Stimulated activated effector memory CD8-positive, alpha-beta T cell treated with anti-CD3 and anti-CD28 coated beads, Interleukin-12 subunit alpha, Interleukin-12 subunit beta, amount 100 ng/mL, for 72 hours (primary cell): Measurements from ENCODE around the gene SLC45A2.

ENCODE experiments used
- ATAC-seq: fragments of 150-1000 bp; cut with Tn5 transposase; 2 replicates; pipeline ENCODE4 v1.10.0; 2021
- DNase-seq, 2 donors: peaks; one replicate each; pipeline ENCODE4 v3.0.0; 2021 to 2022; ENCODE audit warnings: low spot score in 2 of 2
- H3K27ac Mint-ChIP-seq: one replicate; pipeline ENCODE4 v1.8.0; 2022; ENCODE audit warnings: mild to moderate bottlenecking, mixed read lengths
- H3K36me3 Mint-ChIP-seq: one replicate; pipeline ENCODE4 v1.8.0; 2022; ENCODE audit warnings: mild to moderate bottlenecking, mixed read lengths
- H3K4me1 Mint-ChIP-seq: one replicate; pipeline ENCODE4 v1.8.0; 2022; ENCODE audit warnings: mixed read lengths
- H3K4me3 Mint-ChIP-seq: one replicate; pipeline ENCODE4 v1.8.0; 2022; ENCODE audit warnings: mild to moderate bottlenecking, mixed read lengths
- H3K9me3 Mint-ChIP-seq: one replicate; pipeline ENCODE4 v1.8.0; 2022; ENCODE audit warnings: mixed read lengths

Gene SLC45A2

DNA sequence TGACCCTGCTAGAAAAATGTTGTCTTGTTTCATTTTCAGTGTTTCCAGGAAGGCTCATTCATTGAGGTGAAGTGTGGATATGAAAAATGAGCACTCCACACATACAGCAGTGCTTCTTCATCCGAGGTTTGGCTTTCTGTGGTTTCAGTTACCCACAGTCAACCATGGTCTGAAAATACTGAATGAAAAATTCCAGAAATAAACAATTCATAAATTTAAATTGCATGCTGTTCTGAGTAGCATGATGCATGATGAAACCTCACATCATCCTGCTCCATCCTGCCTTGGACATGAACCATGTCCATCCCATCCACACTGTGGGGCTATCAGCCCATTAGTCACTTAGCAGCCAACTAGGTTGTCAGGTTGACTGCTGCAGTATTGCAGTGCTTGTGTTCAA lies 10.4 kb upstream of the SLC45A2 start:
- H3K4me1 Mint-ChIP-seq: peaks cover 25% of the 10 kb centered on the region
- DNase-seq (peak in 1 of 2 donors; percentile 57), ATAC-seq (peak; percentile 88)
- H3K27ac Mint-ChIP-seq: peak overlapping the region; percentile 78
- no peaks in the 10 kb centered on the region for H3K9me3 Mint-ChIP-seq
- peaks cover 41% of the 10 kb centered on the region for H3K36me3 Mint-ChIP-seq
- H3K4me3 Mint-ChIP-seq: peak overlapping the region; percentile 5

GRCh38 chr5:33992864-33993263 lies 8.4 kb upstream of the SLC45A2 start:
- H3K27ac Mint-ChIP-seq: no peak overlapping the region
- H3K9me3 Mint-ChIP-seq: no peaks in the 10 kb centered on the region
- DNase-seq (no peak), ATAC-seq (no peak)
- no peak overlapping the region for H3K4me3 Mint-ChIP-seq
- peaks cover 53% of the 10 kb centered on the region for H3K36me3 Mint-ChIP-seq
- H3K4me1 Mint-ChIP-seq: peaks cover 25% of the 10 kb centered on the region

DNA sequence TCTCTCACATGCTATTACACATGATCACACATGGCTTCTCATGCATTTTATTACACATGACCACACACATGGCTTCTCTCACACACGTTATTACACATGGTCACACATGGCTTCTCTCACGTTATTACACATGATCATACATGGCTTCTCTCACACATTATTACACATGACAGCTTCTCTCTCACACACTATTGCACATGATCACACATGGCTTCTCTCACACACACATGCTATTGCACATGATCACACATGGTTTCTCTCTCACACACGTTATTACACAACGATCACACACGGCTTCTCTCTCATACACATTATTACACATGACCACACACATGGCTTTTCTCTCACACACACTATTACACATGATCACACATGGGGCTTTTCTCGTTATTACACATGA lies 954 bp upstream of the SLC45A2 start:
- Mint-ChIP-seq H3K27ac (no peak overlapping the region), H3K9me3 (no peaks in the 10 kb centered on the region), H3K36me3 (peaks cover 23% of the 10 kb centered on the region), H3K4me1 (no peaks in the 10 kb centered on the region), H3K4me3 (no peak overlapping the region)
- ATAC-seq (no peak), DNase-seq (no peak)

DNA sequence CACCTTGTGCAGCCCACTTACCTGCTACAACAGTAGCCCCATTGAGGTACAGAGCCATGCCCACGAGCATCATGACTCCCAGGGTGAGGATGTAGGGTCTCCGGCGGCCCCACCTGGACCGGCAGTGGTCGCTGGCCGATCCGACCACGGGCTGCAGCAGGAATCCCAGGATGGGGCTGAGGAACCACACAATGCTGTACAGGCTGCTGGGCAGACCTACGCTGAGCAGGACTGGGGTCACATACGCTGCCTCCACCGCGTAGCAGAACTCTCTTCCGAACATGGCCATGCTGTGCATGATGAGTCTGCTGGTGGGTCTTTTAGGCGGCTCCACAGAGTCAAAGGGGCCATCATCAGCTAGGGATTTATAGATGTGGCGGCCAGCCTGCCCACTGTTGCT lies 315 bp downstream of the SLC45A2 start:
- no peaks in the 10 kb centered on the region for H3K4me1 Mint-ChIP-seq
- ATAC-seq (no peak), DNase-seq (no peak)
- no peaks in the 10 kb centered on the region for H3K9me3 Mint-ChIP-seq
- no peak overlapping the region for H3K4me3 Mint-ChIP-seq
- H3K27ac Mint-ChIP-seq: no peak overlapping the region
- peaks cover 20% of the 10 kb centered on the region for H3K36me3 Mint-ChIP-seq

DNA sequence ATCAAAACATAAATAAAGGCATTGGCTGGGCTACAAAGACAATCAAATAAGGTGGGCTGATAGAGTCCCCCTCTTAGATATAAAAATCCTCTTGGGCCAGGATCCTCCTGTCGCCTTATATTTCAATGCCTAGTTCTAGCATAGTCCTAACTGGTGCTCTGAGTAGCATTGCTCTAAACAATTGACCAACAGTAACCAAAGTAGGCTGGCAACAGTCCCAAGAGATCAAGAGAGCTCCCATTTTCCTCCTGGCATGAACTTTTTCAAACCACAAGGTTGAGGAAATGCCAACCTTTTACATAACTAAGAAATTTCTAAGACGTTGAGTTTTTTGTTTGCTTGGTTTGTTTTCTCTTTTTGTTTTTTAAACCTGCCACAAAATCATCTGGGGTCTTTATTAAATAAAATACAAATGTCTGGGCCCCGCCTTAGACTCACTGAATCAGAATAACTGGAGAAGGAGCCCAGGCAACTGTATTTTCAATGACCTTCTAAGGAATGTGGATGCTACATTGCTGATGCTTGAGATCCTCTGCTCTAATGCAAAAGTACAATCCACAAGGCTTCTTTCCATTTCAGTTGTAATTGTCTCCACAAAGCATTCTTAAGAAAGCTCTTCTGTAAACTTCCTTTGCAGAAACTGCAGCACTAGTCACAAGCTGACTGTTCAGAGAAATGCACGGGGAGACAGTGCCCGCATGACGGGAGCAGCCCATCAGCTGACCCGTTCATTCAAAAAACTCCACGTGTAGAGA lies 2.9 kb downstream of the SLC45A2 start:
- Mint-ChIP-seq H3K27ac (no peak overlapping the region), H3K4me3 (no peak overlapping the region), H3K36me3 (no peaks in the 10 kb centered on the region), H3K9me3 (no peaks in the 10 kb centered on the region), H3K4me1 (no peaks in the 10 kb centered on the region)
- ATAC-seq (no peak), DNase-seq (no peak)

DNA sequence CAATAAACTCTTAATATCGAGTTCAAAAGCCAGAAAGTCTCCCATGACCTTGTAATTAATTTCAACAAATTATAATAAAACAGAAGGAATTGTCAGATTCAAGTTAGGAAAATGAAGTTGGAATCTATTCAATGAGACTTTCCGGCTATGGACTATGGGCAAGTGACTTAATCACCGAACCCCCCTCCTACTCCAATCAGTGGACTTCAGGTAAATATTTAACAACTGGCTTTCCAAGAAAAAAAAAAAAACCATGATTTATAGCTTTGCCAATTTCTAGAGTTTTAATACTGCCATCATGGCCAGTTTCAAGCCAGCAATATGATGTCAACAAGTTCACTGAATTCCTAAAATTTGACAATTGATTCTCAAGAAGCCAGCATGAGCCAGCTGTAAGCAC lies 4.5 kb downstream of the SLC45A2 start:
- Mint-ChIP-seq H3K4me3 (no peak overlapping the region), H3K9me3 (no peaks in the 10 kb centered on the region), H3K4me1 (no peaks in the 10 kb centered on the region), H3K36me3 (no peaks in the 10 kb centered on the region), H3K27ac (no peak overlapping the region)
- no peak for DNase-seq
- no peak for ATAC-seq

GRCh38 chr5:33978306-33978705 lies 6.2 kb downstream of the SLC45A2 start:
- DNase-seq: no peak
- H3K9me3 Mint-ChIP-seq: no peaks in the 10 kb centered on the region
- no peaks in the 10 kb centered on the region for H3K4me1 Mint-ChIP-seq
- H3K4me3 Mint-ChIP-seq: no peak overlapping the region
- no peaks in the 10 kb centered on the region for H3K36me3 Mint-ChIP-seq
- H3K27ac Mint-ChIP-seq: no peak overlapping the region
- no peak for ATAC-seq

- H3K9me3 Mint-ChIP-seq: no peaks in the 10 kb centered on the region
- no peak for ATAC-seq
- no peaks in the 10 kb centered on the region for H3K4me1 Mint-ChIP-seq
- DNase-seq: no peak
- H3K27ac Mint-ChIP-seq: no peak overlapping the region
- H3K4me3 Mint-ChIP-seq: no peak overlapping the region
- H3K36me3 Mint-ChIP-seq: no peaks in the 10 kb centered on the region
These were observed 8.2 kb downstream of the SLC45A2 start for GRCh38 chr5:33976307-33976706.

DNA sequence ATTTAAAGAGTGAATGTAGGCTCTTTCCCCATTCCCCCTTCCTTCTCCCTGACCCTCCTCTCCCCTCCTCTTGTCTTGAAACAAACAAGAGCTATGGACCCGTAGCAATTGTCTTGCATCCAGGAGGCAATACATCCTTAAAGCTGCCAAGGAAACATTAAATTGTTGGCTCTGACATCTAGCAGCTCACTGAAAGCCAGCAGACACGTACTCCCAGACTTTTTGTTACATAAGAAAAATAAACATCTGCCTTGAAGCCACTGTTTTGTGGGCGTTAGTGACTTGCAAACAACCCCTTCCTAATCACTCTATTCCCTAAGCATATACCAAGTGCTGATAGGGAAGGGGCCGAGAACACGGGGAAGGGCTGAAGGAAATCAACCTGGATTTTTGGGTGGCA lies 8.6 kb downstream of the SLC45A2 start:
- DNase-seq (no peak), ATAC-seq (no peak)
- Mint-ChIP-seq H3K4me3 (no peak overlapping the region), H3K4me1 (no peaks in the 10 kb centered on the region), H3K36me3 (no peaks in the 10 kb centered on the region), H3K27ac (no peak overlapping the region), H3K9me3 (no peaks in the 10 kb centered on the region)

GRCh38 chr5:33973271-33973670 lies 11.2 kb downstream of the SLC45A2 start:
- Mint-ChIP-seq H3K4me3 (no peak overlapping the region), H3K9me3 (no peaks in the 10 kb centered on the region), H3K36me3 (no peaks in the 10 kb centered on the region), H3K4me1 (no peaks in the 10 kb centered on the region), H3K27ac (no peak overlapping the region)
- DNase-seq: no peak
- ATAC-seq: peak; percentile 36

DNA sequence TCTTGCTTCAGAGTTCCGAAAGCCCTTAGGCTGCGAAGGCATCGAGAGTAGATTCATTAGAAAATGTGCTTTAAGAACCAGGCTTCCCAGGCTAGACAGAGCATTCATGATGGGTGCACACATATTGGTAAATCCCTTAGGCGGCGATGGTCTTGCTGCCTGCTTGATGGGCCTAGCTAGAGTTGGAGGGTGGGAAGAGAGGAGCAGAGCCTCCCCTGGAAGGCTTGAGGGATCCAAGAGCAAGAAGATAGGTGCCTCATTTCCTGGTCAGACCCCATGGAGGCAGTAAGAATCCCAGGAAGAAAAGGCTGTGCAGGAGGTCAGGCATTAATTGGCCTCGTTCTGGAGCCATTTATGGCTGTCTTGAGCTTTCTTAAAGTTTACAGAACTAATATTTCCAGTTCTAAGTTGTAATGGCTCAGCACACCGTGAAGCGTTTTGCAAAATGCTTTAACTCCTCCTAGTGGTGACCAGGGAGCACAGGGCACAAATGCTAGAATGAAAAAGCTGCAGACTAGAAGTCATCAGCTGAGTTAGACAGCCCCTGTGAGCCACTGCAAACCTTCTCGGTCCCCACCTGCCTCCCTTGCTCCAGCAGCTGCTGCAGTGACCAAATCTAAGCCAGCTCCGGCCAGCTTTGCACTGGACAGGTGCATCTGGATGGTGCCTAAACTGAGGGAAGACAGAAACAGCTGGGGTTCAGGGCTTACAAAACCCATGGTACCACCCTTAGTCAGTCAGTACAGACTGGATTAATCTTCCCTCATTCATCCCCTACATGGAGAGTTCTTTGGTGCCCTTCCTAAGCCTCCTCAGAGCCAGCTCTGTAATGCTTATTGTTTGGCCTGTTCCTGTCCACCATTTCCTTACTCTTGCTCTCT lies 14.7 kb downstream of the SLC45A2 start:
- Mint-ChIP-seq H3K36me3 (no peaks in the 10 kb centered on the region), H3K4me1 (no peaks in the 10 kb centered on the region), H3K9me3 (no peaks in the 10 kb centered on the region), H3K4me3 (no peak overlapping the region), H3K27ac (no peak overlapping the region)
- no peak for DNase-seq
- peak; percentile 53 for ATAC-seq

GRCh38 chr5:33968211-33969005 lies 16.1 kb downstream of the SLC45A2 start:
- no peaks in the 10 kb centered on the region for H3K4me1 Mint-ChIP-seq
- no peak overlapping the region for H3K27ac Mint-ChIP-seq
- no peaks in the 10 kb centered on the region for H3K9me3 Mint-ChIP-seq
- ATAC-seq: no peak
- no peak for DNase-seq
- H3K36me3 Mint-ChIP-seq: no peaks in the 10 kb centered on the region
- H3K4me3 Mint-ChIP-seq: no peak overlapping the region

DNA sequence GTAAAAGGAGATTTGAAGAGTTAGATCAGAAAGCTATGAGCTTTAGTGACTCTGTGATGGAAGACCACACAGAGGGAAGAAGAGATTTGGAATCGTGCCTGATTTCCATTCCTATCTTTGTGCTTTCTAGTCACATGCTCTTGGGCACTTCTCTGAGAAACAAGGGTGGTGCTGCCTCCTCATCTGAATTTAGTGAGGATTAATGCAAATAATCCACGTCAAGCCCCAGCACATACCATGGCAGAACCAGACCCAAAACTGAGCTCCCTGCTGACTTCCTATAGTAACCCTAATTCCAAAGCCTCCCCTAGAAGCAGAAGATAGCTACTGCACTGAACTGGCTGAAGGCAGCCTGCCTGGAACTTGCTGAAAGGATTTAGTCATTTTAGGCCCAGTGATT lies 17.7 kb downstream of the SLC45A2 start:
- no peaks in the 10 kb centered on the region for H3K9me3 Mint-ChIP-seq
- no peak overlapping the region for H3K27ac Mint-ChIP-seq
- DNase-seq: no peak

GRCh38 chr5:33964132-33964700 lies 20.3 kb downstream of the SLC45A2 start:
- no peaks in the 10 kb centered on the region for H3K9me3 Mint-ChIP-seq
- H3K27ac Mint-ChIP-seq: no peak overlapping the region
- H3K36me3 Mint-ChIP-seq: no peaks in the 10 kb centered on the region
- H3K4me3 Mint-ChIP-seq: no peak overlapping the region
- H3K4me1 Mint-ChIP-seq: no peaks in the 10 kb centered on the region
- peak; percentile 56 for ATAC-seq
- DNase-seq: no peak

More for the DNA sequence above, 17.7 kb downstream of the SLC45A2 start:
- no peak overlapping the region for H3K4me3 Mint-ChIP-seq
- H3K4me1 Mint-ChIP-seq: no peaks in the 10 kb centered on the region
- ATAC-seq: no peak
- H3K36me3 Mint-ChIP-seq: no peaks in the 10 kb centered on the region

DNA sequence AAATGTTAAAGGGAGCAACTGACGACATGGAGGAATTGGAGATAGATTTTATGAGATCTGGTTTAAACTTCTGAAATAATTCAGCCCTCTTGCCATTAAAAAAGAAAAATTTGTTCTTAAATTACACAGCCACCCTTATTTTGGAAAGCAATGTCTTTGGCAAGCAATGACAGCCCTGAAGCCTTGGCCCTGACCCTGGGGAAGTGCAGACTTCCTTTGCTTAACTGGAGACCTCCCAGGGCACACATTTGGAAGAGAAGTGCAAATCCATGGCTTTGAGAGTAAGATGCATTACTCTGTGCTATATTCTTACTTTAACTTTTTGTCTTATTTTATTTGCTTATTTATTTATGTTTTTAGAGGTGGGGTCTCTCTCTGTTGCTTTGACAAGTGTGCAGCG lies 26.3 kb downstream of the SLC45A2 start:
- H3K9me3 Mint-ChIP-seq: no peaks in the 10 kb centered on the region
- no peak overlapping the region for H3K27ac Mint-ChIP-seq
- H3K4me3 Mint-ChIP-seq: no peak overlapping the region
- DNase-seq (no peak), ATAC-seq (no peak)
- H3K4me1 Mint-ChIP-seq: no peaks in the 10 kb centered on the region
- no peaks in the 10 kb centered on the region for H3K36me3 Mint-ChIP-seq
